ENCODE measurements around the gene EXOC3L1. TPM values are rescaled to one million over a fixed set of nuclear protein-coding genes. Genes with fewer than 3 reads are reported as not detected.

EXOC3L1 gene, protein sequence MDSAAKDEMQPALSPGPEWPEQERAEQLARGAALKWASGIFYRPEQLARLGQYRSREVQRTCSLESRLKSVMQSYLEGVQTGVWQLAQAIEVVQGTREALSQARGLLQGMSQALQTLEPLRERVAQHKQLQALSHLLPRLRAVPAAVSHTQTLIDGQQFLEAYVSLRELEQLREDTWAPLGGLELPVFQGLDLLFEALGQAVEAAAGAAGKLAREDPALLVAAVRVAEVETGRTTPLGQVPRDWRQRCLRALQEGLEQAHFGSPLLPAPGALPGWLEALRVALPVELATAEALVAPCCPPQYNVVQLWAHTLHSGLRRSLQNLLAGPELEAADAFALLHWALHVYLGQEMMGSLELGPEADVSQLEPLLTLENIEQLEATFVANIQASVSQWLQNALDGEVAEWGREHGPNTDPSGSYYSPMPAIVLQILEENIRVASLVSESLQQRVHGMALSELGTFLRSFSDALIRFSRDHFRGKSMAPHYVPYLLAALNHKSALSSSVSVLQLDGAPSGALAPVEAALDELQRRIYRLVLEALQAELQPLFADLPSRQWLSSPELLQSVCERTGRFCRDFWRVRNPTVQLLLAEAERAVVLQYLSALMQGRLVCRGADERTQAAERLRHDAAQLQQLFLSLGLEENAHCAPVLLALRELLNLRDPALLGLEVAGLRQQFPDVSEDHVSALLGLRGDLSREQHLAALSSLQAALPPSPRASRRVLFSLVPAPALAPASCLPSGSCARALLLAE
- total RNA-seq = 10 to 100 TPM in 1 of 4 donors, 1 to 10 TPM in 3; 2.3 to 28.8 (median 3.4) TPM

GRCh38 chr16:67190041-67190440 is at the start of gene EXOC3L1:
Gene EXOC3L1, minus strand, starts transcription at chr16:67190136. Its CDS starts 460 bp downstream, at chr16:67189676.
- ATAC-seq (ENCODE audit: low FRiP score) = no peak
- no peak for DNase-seq (ENCODE audit: low spot score)
- TF ChIP-seq, protein P1, sequence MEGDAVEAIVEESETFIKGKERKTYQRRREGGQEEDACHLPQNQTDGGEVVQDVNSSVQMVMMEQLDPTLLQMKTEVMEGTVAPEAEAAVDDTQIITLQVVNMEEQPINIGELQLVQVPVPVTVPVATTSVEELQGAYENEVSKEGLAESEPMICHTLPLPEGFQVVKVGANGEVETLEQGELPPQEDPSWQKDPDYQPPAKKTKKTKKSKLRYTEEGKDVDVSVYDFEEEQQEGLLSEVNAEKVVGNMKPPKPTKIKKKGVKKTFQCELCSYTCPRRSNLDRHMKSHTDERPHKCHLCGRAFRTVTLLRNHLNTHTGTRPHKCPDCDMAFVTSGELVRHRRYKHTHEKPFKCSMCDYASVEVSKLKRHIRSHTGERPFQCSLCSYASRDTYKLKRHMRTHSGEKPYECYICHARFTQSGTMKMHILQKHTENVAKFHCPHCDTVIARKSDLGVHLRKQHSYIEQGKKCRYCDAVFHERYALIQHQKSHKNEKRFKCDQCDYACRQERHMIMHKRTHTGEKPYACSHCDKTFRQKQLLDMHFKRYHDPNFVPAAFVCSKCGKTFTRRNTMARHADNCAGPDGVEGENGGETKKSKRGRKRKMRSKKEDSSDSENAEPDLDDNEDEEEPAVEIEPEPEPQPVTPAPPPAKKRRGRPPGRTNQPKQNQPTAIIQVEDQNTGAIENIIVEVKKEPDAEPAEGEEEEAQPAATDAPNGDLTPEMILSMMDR (IDR thresholded peaks at IDR 0.05) = no peak

DNA sequence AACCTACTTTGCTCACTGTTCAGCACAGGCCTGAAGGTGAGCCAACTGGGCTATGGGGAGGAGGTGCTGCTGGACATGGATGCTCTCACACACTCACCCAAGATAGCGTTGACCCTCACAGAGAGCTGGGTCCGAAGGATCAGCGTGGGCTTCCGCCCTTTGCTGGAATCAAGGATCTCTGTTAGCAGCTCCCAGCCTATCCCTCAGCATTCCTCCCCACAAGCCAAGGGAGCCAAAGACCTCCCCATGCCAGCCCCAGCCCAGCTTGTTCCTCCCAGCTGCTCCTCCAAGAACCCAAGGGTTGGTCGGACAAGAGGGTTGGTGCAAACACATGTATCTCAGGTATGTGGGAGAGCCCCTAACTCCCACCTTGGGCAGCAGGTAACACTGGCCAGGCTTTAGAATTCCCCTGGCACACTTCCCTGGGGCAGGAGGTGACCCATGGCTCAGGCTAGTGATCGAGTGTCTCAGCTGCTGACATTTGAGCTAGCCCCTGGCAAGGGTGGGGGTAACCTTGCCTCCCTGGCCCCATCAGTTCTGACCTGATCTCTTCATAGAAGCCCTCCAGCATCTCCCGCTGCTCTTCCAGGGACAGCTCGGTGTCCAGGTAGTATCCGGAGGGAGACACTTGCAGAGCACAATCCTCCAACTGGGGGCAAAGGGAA is 49.0 kb upstream of the EXOC3L1 start:
- DNase-seq (ENCODE audit: low spot score) (no peak), ATAC-seq (ENCODE audit: low FRiP score) (no peak)
- TF ChIP-seq, protein P1 (IDR thresholded peaks at IDR 0.05) = no peak

DNA sequence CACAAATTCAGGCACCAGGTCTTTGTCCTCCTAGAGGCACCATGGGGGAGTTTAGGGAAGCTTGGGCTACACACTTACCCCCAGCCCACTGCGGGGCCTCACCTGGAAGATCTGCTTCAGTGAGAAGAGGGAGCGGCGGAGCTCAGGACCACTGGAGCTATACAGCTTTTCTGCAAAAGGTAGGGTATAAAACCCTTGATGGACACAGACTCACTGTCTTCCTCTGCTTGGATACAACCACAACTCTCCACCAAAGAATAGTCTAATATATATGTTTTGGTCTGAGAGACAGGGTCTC is 48.3 kb upstream of the EXOC3L1 start:
- DNase-seq (ENCODE audit: low spot score) (no peak), ATAC-seq (ENCODE audit: low FRiP score) (no peak)
- TF ChIP-seq, protein P1 (IDR thresholded peaks at IDR 0.05) = no peak

DNA sequence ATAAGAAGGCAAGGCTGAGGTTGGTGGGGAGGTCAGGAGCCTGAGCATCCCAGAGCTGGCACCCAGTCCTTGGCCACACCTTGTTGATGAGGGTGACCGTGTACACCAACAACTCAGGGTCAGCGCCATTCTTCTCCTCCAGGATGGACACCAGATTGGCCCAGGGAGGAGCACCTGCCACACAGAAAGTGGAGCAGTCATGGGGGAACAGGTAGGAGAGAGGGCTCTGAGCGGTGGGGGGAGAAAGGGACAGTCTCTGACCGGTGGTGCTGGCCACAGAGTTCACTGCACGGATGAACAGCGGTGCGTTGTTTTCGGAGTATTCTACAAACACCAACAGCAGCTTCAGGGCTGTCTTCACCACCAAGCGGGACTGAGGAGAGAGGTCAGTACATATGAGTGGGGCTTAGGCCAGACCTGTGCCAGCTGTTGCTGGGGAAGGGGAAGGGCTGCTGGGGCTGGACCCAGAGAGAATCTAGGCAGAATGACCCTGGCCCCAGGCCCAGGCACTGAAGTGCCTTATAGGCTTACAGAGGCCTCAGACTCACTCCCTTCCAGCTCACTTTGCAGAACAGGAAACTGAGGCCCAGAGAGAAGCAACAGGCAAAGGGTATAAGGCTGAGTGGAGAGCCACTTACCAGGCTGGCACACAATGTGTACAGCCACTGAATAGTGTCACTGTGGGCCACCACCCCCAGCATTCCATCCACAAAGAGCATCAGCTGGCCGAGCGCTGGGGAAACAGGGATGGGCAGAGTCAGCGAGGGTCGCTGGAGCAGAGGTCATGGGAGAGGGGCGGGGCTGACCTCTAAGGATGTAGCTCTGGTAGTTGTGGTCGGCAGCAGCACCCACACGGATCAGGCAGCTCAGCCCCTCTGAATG is 47.7 kb upstream of the EXOC3L1 start:
- ATAC-seq (ENCODE audit: low FRiP score) (no peak), DNase-seq (ENCODE audit: low spot score) (no peak)
- TF ChIP-seq, protein P1 (IDR thresholded peaks at IDR 0.05) = no peak

DNA sequence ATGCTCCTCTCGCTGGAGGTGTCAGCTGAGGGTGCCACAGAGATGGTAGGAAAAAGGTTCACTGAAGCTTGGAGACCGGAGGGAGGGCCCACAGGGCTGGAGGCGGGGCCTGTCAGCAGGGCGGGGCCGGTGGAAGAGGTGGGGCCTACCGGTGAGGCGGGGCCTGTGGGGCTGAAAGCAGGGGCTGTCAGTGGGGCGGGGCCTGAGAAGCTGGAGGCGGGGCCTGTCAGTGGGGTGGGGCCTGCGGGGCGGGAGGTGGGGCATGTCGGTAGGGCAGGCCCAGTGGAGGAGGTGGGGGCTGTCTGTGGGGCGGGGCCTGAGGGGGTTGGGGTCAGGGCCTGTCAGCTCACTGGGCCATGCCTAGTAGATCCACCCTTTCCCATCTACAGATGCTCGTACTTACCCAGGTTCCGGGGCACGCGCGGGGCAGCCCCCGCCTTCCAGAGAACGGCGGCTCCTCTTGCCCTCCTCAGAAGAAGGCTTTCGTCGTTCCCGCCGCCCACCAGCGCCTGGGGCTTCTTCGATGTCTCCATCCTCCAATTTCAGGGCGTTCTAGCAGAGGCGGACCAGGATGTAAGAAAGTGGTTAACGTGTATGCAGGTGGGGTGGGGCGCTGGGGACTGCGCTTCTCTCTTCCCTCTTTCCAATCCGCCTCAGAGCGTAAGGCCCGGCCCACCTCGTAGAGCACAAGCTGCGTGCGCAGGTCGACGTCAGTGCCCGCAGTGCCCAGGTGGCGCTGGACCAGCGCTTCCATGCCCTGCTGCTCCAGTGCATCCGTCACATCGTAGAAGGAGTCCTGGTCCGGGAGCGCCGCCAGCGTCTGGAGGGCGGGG is 46.8 kb upstream of the EXOC3L1 start:
- TF ChIP-seq, protein P1 (IDR thresholded peaks at IDR 0.05) = no peak
- ATAC-seq (ENCODE audit: low FRiP score) (no peak), DNase-seq (ENCODE audit: low spot score) (no peak)

Data from omental fat pad (tissue), 4 donors.